Measurements from ENCODE around the gene PRKG1. TPM values are rescaled to one million over a fixed set of nuclear protein-coding genes. Genes with fewer than 3 reads are reported as not detected.

The PRKG1 gene
- total and polyA plus RNA-seq, 2 of the 8 experiments (the other 6 are each of a cell fraction or from before 2014, with no cell fraction given) = 4.2 to 15.2 TPM

DNA sequence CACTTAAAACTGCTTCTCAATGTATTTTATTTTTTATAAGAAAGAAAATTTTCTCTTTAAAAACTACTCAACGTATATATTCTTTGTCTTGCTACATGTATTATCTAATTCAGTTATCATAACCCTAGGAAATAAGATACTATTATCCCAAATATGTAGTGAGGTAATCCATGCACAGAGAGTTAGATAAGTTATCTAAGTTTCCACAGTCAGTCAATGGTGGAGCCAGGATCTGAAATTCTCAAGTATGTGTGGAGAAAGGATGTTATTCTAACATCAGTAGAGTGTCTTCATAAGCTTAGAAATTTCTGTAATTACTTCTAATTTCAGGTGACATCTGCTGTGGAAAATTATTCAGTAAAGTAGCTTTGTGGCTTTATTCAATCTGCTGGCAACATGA is 385.2 kb downstream of the PRKG1 start:
- Histone ChIP-seq H3K4me3 (ENCODE audit: extremely low read depth in 1 of 4, insufficient read depth in 2 of 4, low read depth in 3 of 4, low read length in 4 of 4) (no peak overlapping the region), H3K23ac (ENCODE audit: insufficient read length) (no peak overlapping the region), H2AK5ac (ENCODE audit: low read depth, low read length) (no peak overlapping the region), H2BK20ac (ENCODE audit: low read length) (no peak overlapping the region), H2BK12ac (ENCODE audit: low read depth, low read length) (no peak overlapping the region), H3K4ac (replicated peaks; ENCODE audit: insufficient read length, low read depth, low read length) (no peak overlapping the region), H3K79me2 (ENCODE audit: control insufficient read depth in 1 of 2, insufficient read depth in 2 of 2, low read length in 2 of 2) (no peaks in the 10 kb centered on the region), H3K27me3 (replicated peaks in 1 of 4; ENCODE audit: control insufficient read depth in 3 of 4, extremely low read depth in 1 of 4, insufficient read depth in 3 of 4, low read length in 3 of 4) (no peaks in the 10 kb centered on the region), H3K56ac (replicated peaks; ENCODE audit: insufficient read length, low read depth, low read length) (no peak overlapping the region), H4K20me1 (replicated peaks in 1 of 2; ENCODE audit: control insufficient read depth in 1 of 2, insufficient read depth in 2 of 2, low read length in 2 of 2) (no peaks in the 10 kb centered on the region), H2BK5ac (ENCODE audit: low read depth, low read length) (no peak overlapping the region), H3K27ac (ENCODE audit: low read depth, low read length) (no peak overlapping the region), H3K23me2 (ENCODE audit: low read depth, low read length) (no peaks in the 10 kb centered on the region), H2BK15ac (ENCODE audit: low read length) (no peak overlapping the region), H3K4me2 (ENCODE audit: insufficient read depth in 1 of 2, low read depth in 2 of 2, low read length in 2 of 2) (no peak overlapping the region), H4K91ac (replicated peaks; ENCODE audit: insufficient read length, low read length) (no peak overlapping the region), H3K79me1 (ENCODE audit: low read depth, low read length) (no peaks in the 10 kb centered on the region), H4K5ac (ENCODE audit: insufficient read length, low read depth, low read length) (no peak overlapping the region), H3K14ac (ENCODE audit: insufficient read length) (no peak overlapping the region), H3K9ac (replicated peaks in 1 of 4; ENCODE audit: extremely low read depth in 1 of 4, low read depth in 3 of 4, low read length in 3 of 4) (no peak overlapping the region), H2AFZ (ENCODE audit: low read length) (no peak overlapping the region), H3K4me1 (replicated peaks in 1 of 4; ENCODE audit: control insufficient read depth in 3 of 4, insufficient read depth in 4 of 4, low read length in 3 of 4) (no peaks in the 10 kb centered on the region), H4K8ac (ENCODE audit: extremely low read depth, insufficient read depth, low read length) (no peak overlapping the region), H3K9me3 (ENCODE audit: insufficient read depth in 2 of 2, low read depth in 1 of 2, low read length in 1 of 2) (peaks cover 12 to 15% of the 10 kb centered on the region in 2 experiments), H3K36me3 (ENCODE audit: control insufficient read depth in 2 of 4, insufficient read depth in 4 of 4, low read length in 3 of 4) (no peaks in the 10 kb centered on the region), H3K18ac (ENCODE audit: extremely low read depth, low read length) (no peak overlapping the region), H2BK120ac (replicated peaks; ENCODE audit: low read depth, low read length) (no peak overlapping the region)
- no peak for FAIRE-seq
- CTCF ChIA-PET (ENCODE audit: partially characterized antibody) = interaction anchor here (1.1 kb wide), 1 partner anchor 21 kb away, joined by 3 read pairs; no protein-coding TSS in a partner anchor
- POLR2A ChIA-PET (ENCODE audit: partially characterized antibody) = no interaction called here
- TF ChIP-seq HDAC6 (IDR thresholded peaks at IDR 0.05; ENCODE audit: low read depth, low read length) (no peak), EZH2 (IDR thresholded peaks at IDR 0.05; ENCODE audit: low read depth, low read length, severe bottlenecking) (no peak)
- no peak for DNase-seq (ENCODE audit: low read depth in 1 of 2, low spot score in 2 of 2)
- 80% methylated on average over 1 of the region's 1 CpG; no CpG with 5 or more reads in 1 of the 2 experiments for WGBS, 2 experiments (ENCODE audit: extremely low coverage in 1 of 2, insufficient coverage in 1 of 2, insufficient read length in 1 of 2, insufficient replicate concordance in 2 of 2, low coverage in 1 of 2, low lambda C conversion rate in 2 of 2, missing lambda C conversion rate in 1 of 2)

All from H1 (cell line).